Left lung (tissue), 10 donors: ENCODE data around the gene PRKN. TPM values are rescaled to one million over a fixed set of nuclear protein-coding genes. Genes with fewer than 3 reads are reported as not detected.

Experiments
- ATAC-seq: fragments of 200-7000 bp; cut with Tn5 transposase; one replicate; pipeline ENCODE4 v1.9.1; 2020; ENCODE audit warnings: moderate library complexity
- DNase-seq, 4 donors: peaks; one replicate each; pipeline ENCODE4 v3.0.0-alpha.2; 2013 to 2020
- H3K27ac ChIP-seq, 2 donors: fragments of 200-600 bp; sonication (generic) in 1 of 2; one replicate each; pipeline versions ENCODE4 v1.5.0 to v1.8.0; 2020 to 2021
- H3K27me3 ChIP-seq, 2 donors: fragments of 200-600 bp; sonication (generic) in 1 of 2; one replicate each; pipeline versions ENCODE4 v1.5.0 to v1.8.0; 2020 to 2021
- H3K36me3 ChIP-seq, 2 donors: fragments of 200-600 bp; sonication (generic) in 1 of 2; one replicate each; pipeline versions ENCODE4 v1.5.0 to v1.8.0; 2020 to 2021
- H3K4me1 ChIP-seq, 2 donors: fragments of 200-600 bp; one replicate each; pipeline ENCODE4 v1.8.0; 2021
- H3K4me3 ChIP-seq, 2 donors: fragments of 200-600 bp; sonication (generic) in 1 of 2; one replicate each; pipeline versions ENCODE4 v1.5.0 to v1.8.0; 2020 to 2021; ENCODE audit warnings: mild to moderate bottlenecking in 1 of 2
- H3K9me3 ChIP-seq, 2 donors: fragments of 200-600 bp; sonication (generic) in 1 of 2; one replicate each; pipeline versions ENCODE4 v1.5.0 to v1.8.0; 2020 to 2021
- intact Hi-C, 2 donors: fragments of 100-400 bp; cut with DNase I; formaldehyde crosslinking; loops; one replicate each; pipeline versions ENCODE4 v1.11.2 to v1.14.2; 2022
- polyA plus RNA-seq, 6 donors: library from polyadenylated mRNA; unstranded; fragments of 120-200 nt; gene quantifications; one replicate each; pipeline ENCODE4 v1.2.1, GENCODE V29; 2013; ENCODE audit not compliant: insufficient read length in 6 of 6
- total RNA-seq, 2 donors: library from RNA; stranded (reverse); fragmentation: NEBNext Ultra II Directional; extraction: Animal tissue kit (Norgen Biotek cat#: 25700); gene quantifications; one replicate each; pipeline ENCODE4 v1.2.1, GENCODE V29; 2021
- TF ChIP-seq, protein P1 (sequence below), 2 donors: fragments of 200-600 bp; sonication (generic) in 1 of 2; IDR thresholded peaks; one replicate each; pipeline versions ENCODE4 v1.5.0 to v1.8.0; 2021; ENCODE audit warnings: antibody characterized with exemption in 2 of 2
- donor health status: DM: no; HTN: yes; CAD: no.
- donor health status: DM: no; HTN: no; CAD: no.

PRKN gene
- total and polyA plus RNA-seq, 8 donors, result 1.9 to 4.3 (median 2.5) TPM

DNA sequence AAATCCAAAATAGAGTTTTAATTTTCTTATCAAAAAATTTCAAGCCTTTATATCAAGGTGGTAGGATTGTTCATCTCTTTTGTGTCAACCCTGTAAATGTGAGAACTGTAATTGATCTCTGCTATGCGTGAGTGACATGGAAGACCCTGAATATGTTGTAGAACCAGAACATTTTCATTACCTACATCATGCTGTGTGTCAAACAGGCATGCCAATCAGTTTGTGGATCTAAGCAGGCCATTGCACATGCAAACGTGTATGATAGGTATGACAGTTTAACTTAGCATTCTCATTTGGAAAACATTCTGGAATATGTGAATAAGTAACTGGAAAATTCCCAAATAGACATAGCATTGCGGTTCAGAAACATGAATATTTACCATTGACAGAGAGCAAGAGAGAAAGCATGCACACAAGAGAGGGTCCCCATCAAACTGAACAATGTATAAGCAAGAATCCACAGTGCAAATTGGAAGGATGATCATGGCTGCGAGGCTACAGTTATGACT lies 812.1 kb downstream of the PRKN start:
- H3K4me1 ChIP-seq, result no peaks in the 10 kb centered on the region

DNA sequence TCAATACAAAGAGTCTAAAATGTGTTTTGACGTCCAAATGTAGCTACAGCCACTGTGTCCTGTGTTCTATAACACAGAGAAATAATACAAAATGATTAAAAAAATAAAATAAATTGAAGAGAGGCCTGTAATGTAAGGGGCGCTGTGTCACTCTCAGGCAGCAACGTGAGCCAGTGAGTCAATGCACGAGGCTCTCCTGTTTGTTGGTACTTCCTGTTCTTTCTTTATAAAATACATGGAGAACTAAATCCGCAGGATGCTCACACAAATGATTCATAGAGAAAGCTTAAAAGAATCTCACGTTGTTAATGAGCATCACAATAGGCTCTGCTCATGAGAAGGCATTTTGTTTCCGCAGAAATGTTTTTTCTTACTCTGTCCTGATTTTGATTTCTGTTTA lies 818.7 kb downstream of the PRKN start:
- no peaks in the 10 kb centered on the region for H3K4me1 ChIP-seq
- H3K27ac ChIP-seq, result no peak overlapping the region
- H3K36me3 ChIP-seq, result no peaks in the 10 kb centered on the region
- ATAC-seq, result no peak
- no peaks in the 10 kb centered on the region for H3K27me3 ChIP-seq
- TF ChIP-seq, protein P1, sequence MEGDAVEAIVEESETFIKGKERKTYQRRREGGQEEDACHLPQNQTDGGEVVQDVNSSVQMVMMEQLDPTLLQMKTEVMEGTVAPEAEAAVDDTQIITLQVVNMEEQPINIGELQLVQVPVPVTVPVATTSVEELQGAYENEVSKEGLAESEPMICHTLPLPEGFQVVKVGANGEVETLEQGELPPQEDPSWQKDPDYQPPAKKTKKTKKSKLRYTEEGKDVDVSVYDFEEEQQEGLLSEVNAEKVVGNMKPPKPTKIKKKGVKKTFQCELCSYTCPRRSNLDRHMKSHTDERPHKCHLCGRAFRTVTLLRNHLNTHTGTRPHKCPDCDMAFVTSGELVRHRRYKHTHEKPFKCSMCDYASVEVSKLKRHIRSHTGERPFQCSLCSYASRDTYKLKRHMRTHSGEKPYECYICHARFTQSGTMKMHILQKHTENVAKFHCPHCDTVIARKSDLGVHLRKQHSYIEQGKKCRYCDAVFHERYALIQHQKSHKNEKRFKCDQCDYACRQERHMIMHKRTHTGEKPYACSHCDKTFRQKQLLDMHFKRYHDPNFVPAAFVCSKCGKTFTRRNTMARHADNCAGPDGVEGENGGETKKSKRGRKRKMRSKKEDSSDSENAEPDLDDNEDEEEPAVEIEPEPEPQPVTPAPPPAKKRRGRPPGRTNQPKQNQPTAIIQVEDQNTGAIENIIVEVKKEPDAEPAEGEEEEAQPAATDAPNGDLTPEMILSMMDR (IDR thresholded peaks at IDR 0.05), result no peak
- no peaks in the 10 kb centered on the region for H3K9me3 ChIP-seq
- DNase-seq, result no peak
- no peak overlapping the region for H3K4me3 ChIP-seq
- intact Hi-C loops, result no loop called here

More for the DNA sequence above, 812.1 kb downstream of the PRKN start:
- Histone ChIP-seq H3K9me3 (no peaks in the 10 kb centered on the region), H3K36me3 (no peaks in the 10 kb centered on the region), H3K4me3 (no peak overlapping the region), H3K27ac (no peak overlapping the region), H3K27me3 (no peaks in the 10 kb centered on the region)
- intact Hi-C loops, result no loop called here
- ATAC-seq (no peak), DNase-seq (no peak)
- TF ChIP-seq, protein P1 (IDR thresholded peaks at IDR 0.05), result no peak

DNA sequence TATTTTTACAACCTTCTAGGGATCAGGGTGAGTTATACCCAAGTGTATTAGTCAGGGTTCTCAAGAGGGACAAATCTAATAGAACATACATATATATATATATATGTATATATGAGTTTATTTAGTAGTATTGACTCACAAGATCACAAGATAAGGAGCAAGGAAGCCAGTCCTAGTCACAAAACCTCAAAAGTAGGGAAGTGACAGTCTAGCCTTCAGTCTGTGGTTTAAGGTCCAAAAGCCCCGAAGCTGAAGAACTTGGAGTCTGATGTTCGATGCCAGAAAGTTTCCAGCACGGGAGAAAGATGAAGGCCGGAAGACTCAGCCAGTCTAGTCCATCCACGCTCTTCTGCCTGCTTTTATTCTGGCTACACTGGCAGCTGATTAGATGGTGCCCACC lies 821.0 kb downstream of the PRKN start:
- no peak for DNase-seq
- intact Hi-C loops, result no loop called here
- TF ChIP-seq, protein P1 (IDR thresholded peaks at IDR 0.05), result no peak
- Histone ChIP-seq H3K4me3 (no peak overlapping the region), H3K36me3 (no peaks in the 10 kb centered on the region), H3K4me1 (no peaks in the 10 kb centered on the region), H3K9me3 (no peaks in the 10 kb centered on the region), H3K27ac (no peak overlapping the region), H3K27me3 (no peaks in the 10 kb centered on the region)
- ATAC-seq, result no peak

DNA sequence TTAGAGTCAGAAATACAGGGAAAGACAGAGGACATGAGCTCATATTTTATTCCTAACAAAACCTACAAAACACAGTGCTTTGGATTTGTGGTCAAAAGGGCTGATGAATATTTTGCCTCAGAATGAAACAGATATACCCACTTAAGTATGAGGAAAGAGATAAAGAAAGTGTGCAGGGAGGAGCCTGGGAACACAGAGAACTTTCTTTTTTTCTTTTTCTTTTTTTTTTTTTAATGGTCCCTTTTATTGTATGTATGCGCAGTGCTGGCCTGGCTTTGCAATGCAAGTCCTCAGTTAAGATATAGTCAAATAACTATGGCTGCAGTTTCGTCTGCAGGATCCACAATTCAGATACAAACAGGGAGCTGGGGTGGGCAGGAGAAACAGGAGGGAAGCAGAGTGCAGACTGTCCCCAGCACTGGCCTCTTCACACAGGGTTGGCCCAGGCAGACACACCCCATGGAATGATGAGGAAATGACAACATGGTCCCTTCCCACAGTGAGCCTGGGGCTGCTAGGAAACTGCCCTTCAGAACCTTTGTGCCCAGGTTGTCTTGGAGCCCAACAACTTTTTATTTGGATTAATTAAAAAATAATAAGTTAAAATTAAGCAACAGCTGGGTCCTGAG lies 823.9 kb downstream of the PRKN start:
- Histone ChIP-seq H3K27ac (no peak overlapping the region), H3K4me3 (no peak overlapping the region), H3K9me3 (no peaks in the 10 kb centered on the region), H3K27me3 (no peaks in the 10 kb centered on the region), H3K36me3 (no peaks in the 10 kb centered on the region), H3K4me1 (no peaks in the 10 kb centered on the region)
- TF ChIP-seq, protein P1 (IDR thresholded peaks at IDR 0.05), result no peak
- intact Hi-C loops, result no loop called here
- no peak for DNase-seq
- no peak for ATAC-seq

DNA sequence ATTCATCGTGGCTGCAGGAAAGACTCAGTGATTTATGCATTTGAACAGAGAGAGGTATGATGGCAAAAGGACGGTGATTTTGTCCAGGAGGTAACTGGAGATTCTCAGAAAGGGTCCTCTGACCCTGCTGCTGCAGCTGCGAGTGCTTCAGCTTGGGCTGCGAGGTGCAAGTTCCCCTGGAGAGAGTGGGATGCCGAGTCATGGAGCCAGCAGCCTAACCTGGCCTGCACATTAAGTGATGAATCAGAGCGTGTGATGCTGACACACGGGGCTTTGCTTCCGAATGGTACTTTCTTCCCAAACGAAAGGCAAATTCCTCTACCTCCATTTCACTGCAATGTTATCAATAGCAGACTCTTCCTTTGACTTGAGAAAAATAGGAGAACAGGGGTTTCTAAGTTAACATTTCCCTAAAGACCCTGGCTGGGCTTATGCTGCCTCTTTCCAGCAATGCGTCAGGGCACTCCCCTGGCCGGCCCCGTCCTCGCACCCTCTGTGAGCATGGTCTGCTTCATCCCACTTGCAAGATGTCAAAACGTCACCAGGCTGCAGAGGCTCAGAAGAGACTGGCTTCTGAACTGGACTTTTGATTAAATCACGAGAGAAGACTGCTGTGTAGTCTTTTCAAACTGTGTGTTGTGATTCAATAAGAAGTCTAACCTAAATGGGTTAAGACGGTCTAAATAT lies 825.7 kb downstream of the PRKN start:
- ATAC-seq, result no peak
- H3K4me3 ChIP-seq, result no peak overlapping the region
- no peak for DNase-seq
- no peaks in the 10 kb centered on the region for H3K27me3 ChIP-seq
- H3K9me3 ChIP-seq, result no peaks in the 10 kb centered on the region
- intact Hi-C loops, result no loop called here
- TF ChIP-seq, protein P1 (IDR thresholded peaks at IDR 0.05), result no peak
- no peak overlapping the region for H3K27ac ChIP-seq
- H3K36me3 ChIP-seq, result no peaks in the 10 kb centered on the region
- H3K4me1 ChIP-seq, result no peaks in the 10 kb centered on the region
